Renal pelvis (tissue), 12 donors: ENCODE results near the gene NRL. TPM values are rescaled to one million over a fixed set of nuclear protein-coding genes. Genes with fewer than 3 reads are reported as not detected.
A peak's percentile ranks its signal among the peaks of the same experiment; 100 is the strongest.

Experiments
- DNase-seq: peaks from one replicate; pipeline ENCODE4 v3.0.0-alpha.2; 2013
- long read RNA-seq, 16 experiments: transcript quantifications; one replicate each; lab custom pipeline, GENCODE V29; 2026
- polyA plus RNA-seq, 3 donors: library from polyadenylated mRNA; unstranded; fragments of 120-200 nt; gene quantifications; one replicate each; pipeline ENCODE4 v1.2.1, GENCODE V29; 2013; ENCODE audit not compliant: insufficient read length in 3 of 3

NRL gene
- polyA plus RNA-seq: 1 to 10 TPM; 2.7 to 3.2 (median 2.9) TPM
- long read RNA-seq, donor 1: 0 reads
- long read RNA-seq, donor 2, partial matches to known transcripts: 160 of 168 reads
- long read RNA-seq, donor 2, other reads (novel, unspliced or antisense): 8 of 168 reads
- long read RNA-seq, donor 3, partial matches to known transcripts: 5 of 7 reads
- long read RNA-seq, donor 3, other reads (novel, unspliced or antisense): 0 of 7 reads
- long read RNA-seq, donor 4, partial matches to known transcripts: 0 of 1 reads
- long read RNA-seq, donor 4, other reads (novel, unspliced or antisense): 0 of 1 reads
- long read RNA-seq, donor 5, partial matches to known transcripts: 28 of 34 reads
- long read RNA-seq, donor 5, other reads (novel, unspliced or antisense): 6 of 34 reads
- long read RNA-seq, donor 6, partial matches to known transcripts: 8 of 10 reads
- long read RNA-seq, donor 6, other reads (novel, unspliced or antisense): 0 of 10 reads
- long read RNA-seq, donor 7: 0 reads
- long read RNA-seq, donor 8: 0 reads
- long read RNA-seq, donor 9, partial matches to known transcripts: 25 of 26 reads
- long read RNA-seq, donor 9, other reads (novel, unspliced or antisense): 0 of 26 reads
- long read RNA-seq, donor 10, partial matches to known transcripts: 0 of 1 reads
- long read RNA-seq, donor 10, other reads (novel, unspliced or antisense): 0 of 1 reads
- long read RNA-seq, donor 11: 0 reads
- long read RNA-seq, donor 12, partial matches to known transcripts: 36 of 52 reads
- long read RNA-seq, donor 12, other reads (novel, unspliced or antisense): 13 of 52 reads
- long read RNA-seq, donor 13, partial matches to known transcripts: 430 of 444 reads
- long read RNA-seq, donor 13, other reads (novel, unspliced or antisense): 14 of 444 reads
- long read RNA-seq, donor 14: 0 reads
- long read RNA-seq, donor 15: 0 reads
- long read RNA-seq, donor 16, partial matches to known transcripts: 0 of 5 reads
- long read RNA-seq, donor 16, other reads (novel, unspliced or antisense): 5 of 5 reads

DNA sequence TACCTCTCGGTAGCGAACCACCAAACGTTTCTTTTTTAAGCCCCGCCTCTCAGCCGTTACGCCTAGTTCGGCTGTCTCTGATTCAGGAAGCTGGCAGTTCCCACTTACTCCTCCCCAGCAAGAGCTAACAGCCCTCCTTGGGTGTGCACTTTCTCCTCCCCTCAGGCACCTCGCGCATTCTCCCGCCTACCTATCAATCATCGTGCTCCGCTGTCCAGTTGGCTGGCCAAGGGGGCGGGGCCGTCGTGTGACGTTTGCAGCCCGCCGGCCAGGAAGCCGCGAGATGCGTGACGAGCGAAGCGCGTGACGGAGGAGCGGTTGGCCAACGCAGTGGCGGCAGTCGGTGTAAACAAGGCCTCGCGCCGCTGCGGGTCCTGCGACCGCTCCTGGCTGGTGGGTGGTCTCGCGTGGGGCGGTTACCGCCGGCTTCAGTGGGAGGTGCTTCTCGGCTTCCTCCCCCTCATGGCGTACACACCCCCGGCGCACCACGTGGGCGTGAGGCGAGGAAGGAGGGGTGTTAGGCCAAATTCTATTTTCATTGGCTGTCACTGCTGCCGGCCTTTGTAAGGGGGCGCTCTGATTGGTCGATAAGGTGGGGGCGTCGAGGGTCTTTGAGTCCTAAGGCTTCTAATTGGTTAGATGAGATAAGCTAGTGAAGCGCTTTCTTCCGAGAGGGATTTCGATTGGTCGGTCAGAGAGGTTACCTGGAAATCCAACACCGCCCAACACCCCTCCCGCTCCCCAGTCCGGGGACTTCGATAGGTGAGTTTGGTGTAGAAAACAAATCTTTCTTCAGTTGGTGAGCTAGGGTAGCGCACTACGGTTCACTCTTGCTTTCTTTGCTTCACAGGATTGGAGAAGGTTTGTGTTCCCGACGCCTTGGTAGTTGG, at the start of gene NRL, which contains the start of gene DCAF11:
TSS of gene NRL (minus strand) at position 418 of the 890 bp plus-strand sequence. CDS start 32,101 bp downstream, outside the sequence.
TSS of gene DCAF11 (plus strand) at position 246 of the 890 bp plus-strand sequence. CDS start 818 bp downstream, outside the sequence.
- peak; percentile 100 for DNase-seq

DNA sequence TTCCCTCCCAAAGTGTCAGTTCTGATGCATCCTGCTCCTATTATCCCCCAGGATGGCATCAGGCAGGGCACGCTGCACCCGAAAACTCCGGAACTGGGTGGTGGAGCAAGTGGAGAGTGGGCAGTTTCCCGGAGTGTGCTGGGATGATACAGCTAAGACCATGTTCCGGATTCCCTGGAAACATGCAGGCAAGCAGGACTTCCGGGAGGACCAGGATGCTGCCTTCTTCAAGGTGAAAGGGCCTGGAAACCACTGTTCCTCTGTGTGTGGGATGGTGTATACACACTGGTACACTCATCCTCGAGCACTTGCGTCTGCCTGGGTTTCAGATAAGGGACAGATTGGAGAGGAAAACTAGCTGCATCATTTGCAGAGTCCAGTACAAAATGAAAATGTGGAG, 47.3 kb upstream of the NRL start:
- DNase-seq: no peak

DNA sequence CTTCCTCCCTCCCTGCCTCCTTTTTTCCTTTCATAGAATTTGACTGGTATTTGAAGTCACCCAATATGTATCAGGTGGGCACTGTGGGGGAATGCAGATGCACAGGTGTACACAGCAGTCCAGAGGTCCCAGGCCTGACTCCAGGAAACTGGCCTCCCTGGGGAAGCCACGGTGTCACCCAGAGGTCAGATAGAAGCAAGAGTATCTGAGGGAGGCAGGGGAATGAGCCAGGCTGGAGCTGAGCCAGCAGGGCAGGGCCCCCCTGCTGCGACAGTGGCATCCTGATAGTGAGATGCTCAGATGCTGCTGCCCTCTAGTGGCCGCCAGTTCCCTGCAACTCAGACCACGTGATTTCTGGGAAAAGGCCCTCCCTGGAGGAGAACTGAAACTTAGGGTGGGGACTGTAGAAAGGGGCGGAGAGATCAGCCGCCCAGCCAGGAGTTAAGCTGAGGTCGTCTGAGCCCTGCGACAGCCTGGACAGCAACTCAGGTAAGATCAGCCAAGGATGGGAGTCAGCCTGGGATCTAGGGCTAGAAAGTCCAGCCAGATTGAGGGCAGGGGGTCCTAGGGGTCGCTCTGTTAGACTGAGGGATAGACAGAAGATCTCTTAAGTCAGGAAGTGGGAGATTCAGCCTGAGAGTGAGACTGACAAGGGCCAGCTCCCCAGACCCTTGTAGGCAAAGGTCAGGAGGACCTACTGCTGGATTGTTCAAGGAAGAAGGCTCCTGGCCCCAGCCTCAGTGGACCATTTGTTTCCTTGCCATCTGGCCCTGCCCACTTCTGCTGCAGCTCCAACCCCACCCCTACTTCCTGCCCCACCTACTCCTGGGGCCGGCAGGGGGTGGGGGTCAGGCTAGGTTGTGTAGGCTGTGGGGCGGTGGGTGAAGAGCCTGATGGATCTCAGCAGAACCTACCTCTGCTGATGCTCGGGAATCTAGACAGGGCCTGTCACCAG, 46.4 kb upstream of the NRL start, which contains the start of gene IRF9:
TSS of gene IRF9 (plus strand) at position 416 of the 955 bp plus-strand sequence. CDS start 880 bp downstream, outside the sequence.
- DNase-seq: peak; percentile 97

DNA sequence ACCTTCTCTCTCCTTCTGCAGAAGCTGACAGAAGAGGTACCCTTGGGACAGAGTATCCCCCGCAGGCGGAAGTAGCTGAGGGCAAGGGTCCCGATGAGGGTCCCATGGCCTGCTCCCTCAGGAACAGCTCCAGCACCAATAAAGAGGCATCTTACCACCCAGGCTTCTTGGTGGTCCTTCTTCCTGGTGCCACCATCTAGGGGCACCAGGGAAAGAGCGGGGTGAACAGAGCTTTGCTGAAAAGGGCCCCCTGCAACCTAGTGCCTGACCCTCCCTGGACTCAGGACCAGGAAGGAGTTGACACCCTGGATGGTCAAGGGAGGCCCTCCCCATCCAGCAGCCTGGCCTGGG, 45.7 kb upstream of the NRL start:
- no peak for DNase-seq

DNA sequence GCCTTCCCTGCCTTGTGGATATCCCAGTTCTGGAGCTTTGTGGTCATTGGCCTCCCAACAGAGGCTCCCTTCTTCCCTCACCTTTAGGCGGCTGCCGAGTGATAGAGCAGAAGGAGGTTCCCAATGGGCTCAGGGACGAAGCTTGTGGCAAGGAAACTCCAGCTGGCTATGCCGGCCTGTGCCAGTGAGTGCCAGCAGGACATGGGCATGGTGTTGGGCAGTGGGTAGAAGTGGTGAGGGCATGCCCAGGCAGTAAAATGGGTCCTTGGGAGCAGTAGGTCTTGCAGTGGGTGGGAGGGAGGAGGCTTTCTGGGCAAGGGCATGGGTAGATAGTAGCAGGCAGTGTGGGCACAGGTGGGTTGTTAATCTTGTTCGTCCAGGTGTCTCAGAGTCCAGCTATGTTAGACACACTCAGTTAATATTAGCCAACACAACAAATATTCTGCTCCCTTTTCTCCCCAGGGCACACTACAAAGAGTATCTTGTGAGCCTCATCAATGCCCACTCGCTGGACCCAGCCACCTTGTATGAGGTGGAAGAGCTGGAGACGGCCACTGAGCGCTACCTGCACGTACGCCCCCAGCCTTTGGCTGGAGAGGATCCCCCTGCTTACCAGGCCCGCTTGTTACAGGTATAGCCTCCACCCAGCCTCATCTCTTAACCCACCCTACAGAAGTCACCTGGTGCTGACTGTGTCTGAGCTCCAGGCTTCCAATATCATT, 45.2 kb upstream of the NRL start:
- no peak for DNase-seq

DNA sequence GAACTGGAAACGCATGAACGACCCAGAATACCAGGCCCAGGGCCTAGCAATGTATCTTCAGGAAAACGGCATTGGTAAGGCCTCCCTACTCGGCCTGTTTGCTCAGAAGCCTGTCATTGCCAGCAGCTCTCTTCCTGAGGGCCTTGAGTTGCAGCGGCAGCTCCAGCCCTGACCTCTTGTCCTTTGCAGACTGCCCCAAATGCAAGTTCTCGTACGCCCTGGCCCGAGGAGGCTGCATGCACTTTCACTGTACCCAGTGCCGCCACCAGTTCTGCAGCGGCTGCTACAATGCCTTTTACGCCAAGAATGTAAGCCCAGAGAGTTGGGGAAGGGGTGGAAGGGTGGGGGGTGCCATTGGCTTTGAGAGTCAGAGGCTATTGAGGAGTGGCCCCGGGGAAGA, 42.6 kb upstream of the NRL start:
- no peak for DNase-seq

DNA sequence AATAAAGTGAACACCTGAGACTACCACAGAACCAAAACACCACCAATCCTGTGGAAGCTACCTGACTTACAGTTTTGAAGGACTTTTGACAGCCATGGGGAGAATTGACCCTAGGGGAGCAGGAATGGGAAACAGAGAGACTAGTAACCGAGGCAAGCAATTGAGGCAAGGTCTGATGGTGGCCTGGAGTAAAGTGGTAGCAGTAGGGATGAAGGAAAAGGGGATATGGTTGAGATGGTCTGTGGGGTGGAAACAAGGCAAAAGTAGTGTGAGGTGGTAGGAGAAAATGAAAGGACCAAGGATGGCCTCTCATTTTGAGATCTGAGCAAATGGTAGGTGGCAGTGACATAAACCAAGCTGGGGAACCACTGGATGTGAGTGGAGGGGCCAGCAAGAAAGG, 42.1 kb upstream of the NRL start:
- no peak for DNase-seq

DNA sequence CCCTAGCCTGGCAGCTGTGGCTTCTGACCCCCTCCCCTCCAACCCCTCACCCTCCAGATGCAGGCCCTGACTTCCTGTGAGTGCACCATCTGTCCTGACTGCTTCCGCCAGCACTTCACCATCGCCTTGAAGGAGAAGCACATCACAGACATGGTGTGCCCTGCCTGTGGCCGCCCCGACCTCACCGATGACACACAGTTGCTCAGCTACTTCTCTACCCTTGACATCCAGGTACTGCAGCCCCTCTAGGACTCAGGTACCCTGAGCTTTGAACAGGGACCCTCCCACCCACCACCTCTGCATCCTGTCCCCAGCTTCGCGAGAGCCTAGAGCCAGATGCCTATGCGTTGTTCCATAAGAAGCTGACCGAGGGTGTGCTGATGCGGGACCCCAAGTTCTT, 40.4 kb upstream of the NRL start:
- no peak for DNase-seq

DNA sequence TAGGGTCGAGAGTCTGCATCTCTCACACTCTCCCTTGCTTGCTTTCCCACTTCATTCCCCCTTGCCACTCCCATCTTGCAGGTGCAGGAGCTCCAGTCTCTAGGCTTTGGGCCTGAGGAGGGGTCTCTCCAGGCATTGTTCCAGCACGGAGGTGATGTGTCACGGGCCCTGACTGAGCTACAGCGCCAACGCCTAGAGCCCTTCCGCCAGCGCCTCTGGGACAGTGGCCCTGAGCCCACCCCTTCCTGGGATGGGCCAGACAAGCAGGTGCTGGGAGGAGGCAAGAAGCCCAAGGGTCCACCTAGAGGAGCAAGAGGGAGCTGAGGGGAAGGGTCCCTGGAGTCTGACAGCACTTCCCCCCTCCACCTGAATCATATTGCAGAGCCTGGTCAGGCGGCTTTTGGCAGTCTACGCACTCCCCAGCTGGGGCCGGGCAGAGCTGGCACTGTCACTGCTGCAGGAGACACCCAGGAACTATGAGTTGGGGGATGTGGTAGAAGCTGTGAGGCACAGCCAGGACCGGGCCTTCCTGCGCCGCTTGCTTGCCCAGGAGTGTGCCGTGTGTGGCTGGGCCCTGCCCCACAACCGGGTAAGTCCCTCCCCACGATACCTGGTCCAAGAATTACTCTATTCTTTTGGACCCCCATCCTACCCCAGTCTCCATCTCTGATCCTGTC, 36.8 kb upstream of the NRL start:
- no peak for DNase-seq

DNA sequence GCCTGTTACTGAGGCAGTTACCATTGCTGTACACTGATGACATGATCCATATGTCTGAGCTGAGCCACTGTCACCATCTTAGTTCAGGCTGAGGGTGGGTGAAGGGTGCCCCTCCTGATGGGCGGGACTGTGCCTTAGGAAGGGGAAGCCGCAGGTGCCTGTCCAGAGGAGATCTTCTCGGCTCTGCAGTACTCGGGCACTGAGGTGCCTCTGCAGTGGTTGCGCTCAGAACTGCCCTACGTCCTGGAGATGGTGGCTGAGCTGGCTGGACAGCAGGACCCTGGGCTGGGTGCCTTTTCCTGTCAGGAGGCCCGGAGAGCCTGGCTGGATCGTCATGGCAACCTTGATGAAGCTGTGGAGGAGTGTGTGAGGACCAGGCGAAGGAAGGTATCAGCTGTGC, 36.2 kb upstream of the NRL start:
- no peak for DNase-seq

DNA sequence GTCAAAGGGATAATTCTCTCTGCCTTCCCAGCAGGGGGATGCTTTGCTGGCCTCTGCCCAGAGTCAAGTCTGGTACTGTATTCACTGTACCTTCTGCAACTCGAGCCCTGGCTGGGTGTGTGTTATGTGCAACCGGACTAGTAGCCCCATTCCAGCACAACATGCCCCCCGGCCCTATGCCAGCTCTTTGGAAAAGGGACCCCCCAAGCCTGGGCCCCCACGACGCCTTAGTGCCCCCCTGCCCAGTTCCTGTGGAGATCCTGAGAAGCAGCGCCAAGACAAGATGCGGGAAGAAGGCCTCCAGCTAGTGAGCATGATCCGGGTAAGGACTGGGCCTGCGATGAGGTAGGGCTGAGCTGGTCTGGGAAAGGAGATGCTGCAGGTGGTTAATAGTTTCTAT, 35.8 kb upstream of the NRL start:
- no peak for DNase-seq

DNA sequence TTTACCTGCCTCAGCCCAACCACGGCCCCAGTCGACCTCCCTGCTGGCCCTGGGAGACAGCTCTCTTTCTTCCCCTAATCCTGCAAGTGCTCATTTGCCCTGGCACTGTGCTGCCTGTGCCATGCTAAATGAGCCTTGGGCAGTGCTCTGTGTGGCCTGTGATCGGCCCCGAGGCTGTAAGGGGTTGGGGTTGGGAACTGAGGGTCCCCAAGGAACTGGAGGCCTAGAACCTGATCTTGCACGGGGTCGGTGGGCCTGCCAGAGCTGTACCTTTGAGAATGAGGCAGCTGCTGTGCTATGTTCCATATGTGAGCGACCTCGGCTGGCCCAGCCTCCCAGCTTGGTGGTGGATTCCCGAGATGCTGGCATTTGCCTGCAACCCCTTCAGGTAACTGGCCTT, 35.3 kb upstream of the NRL start:
- no peak for DNase-seq

DNA sequence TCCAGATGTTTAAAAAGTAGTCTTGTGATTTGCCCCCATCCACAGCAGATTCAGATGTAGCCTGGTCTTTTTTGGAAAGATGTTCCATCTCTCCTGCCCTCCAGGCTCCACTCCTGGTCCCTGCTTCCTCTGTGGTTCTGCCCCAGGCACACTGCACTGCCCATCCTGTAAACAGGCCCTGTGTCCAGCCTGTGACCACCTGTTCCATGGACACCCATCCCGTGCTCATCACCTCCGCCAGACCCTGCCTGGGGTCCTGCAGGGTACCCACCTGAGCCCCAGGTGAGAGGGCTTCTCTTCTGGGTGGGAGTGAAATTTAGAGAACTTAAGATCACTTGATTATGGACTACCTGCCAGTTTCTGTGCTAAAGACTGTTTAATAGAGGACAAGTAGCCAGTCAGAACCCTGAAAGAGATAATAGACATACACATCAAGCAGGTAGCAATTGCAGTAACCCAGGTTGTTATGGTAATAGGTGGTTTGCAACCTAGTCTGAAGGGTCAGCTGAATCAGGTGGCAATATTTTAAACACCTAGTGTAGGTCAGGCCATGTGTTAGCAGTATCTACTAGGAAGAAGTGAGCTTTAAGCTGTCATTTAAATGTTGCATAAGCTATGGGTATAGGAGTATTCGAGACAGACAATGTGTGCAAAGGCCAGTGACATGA, 34.7 kb upstream of the NRL start:
- DNase-seq: no peak

DNA sequence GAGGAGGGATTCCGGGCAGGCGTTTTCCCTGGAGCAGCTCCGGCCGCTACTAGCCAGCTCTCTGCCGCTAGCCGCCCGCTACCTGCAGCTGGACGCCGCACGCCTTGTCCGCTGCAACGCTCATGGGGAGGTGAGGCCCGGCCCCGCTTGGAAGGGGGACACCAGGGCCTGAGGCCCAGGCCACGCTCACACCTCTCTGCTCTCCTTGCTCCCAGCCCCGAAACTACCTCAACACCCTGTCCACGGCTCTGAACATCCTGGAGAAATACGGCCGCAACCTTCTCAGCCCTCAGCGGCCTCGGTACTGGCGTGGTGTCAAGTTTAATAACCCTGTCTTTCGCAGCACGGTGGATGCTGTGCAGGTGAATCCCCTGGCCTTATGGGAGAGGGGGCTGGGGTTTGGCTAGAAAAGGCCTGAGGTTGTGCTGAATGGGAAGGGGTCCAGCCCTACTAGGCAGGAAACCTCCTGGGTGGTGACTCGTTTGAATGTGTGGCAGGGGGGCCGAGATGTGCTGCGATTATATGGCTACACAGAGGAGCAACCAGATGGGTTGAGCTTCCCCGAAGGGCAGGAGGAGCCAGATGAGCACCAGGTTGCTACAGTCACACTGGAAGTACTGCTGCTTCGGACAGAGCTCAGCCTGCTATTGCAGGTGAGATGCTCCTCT, 33.1 kb upstream of the NRL start:
- no peak for DNase-seq

DNA sequence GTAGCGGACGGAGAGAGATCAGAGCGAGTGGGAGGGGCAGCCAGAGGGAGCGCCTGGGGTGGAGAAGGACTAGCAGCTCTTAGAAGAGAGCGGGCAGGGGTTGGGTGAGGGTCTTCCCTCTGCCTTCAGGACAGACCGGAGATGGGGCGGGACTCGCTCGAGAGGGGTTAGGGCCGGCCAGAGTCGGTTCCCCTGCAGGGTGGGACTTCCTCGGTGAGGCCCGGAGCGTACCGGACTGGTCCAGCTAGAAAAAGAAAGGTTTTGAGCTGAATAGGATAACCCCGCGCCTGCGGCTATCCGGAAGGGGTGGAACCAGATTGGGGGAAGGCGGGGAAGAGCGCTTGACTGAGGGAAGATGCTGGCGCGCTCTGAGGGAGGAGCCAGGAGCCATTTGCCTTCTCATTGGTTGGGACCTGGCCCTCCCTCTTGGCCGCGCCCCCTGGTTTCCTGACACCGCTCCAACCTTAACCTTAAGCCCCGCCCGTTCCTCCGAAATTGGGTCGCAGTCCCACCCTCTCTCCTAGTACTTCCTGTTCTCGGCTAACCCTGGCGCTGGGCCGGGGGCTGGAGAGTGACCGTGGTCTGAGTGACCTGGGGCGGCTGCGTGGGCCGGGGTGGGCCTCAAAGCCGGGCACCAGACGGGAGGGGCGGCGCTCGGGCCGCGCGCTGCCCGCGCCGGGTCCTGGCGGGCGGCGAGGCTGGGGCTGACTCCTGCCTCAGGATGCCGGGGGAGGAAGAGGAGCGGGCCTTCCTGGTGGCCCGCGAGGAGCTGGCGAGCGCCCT, 32.4 kb upstream of the NRL start, which contains the start of gene RNF31:
TSS of gene RNF31 (plus strand) at position 521 of the 783 bp plus-strand sequence. CDS start at position 722, 201 bp downstream.
- peak; percentile 99 for DNase-seq

DNA sequence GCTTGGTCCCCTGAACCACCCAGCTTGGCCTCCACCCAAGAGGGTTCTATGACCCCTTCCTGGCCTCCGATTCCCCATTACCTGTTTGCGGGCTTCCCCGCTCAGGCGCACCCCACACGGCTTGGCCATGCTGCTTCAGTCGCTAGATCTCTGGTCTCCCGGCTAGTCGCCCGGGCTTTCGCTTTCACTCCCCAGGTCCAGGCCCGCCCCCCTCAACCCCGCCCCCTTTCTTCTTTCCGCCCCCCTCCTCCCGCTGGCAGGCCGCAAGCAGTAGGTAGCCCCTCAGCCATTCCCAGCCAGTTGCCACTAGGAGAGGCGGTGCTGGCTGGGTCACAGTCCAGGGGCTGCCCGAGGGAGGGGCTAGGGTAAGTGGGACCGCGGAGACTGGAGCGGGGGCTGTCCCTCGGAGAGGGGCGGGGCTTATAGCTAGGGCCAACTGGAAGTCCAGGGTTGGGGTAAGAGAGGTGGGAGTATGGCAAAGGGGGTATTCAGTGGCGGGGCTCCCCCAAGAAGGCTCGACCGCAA, 31.8 kb upstream of the NRL start, which contains the start of gene PSME2:
TSS of gene PSME2 (minus strand) at position 158 of the 525 bp plus-strand sequence. CDS start at position 129, 29 bp downstream.
- DNase-seq: peak; percentile 98
